H1 (cell line): ENCODE data around the gene ERVMER34-1.

Experiments
- POLR2A ChIP-seq, 2 experiments: IDR thresholded peaks; 1 replicate in 1 of 2; 2 replicates in 1 of 2; pipeline ENCODE4 v1.6.1; 2011; ENCODE audit warnings: low read depth in 2 of 2, low read length in 2 of 2, mild to moderate bottlenecking in 2 of 2; ENCODE audit errors: control extremely low read depth in 1 of 2
- YY1 ChIP-seq: IDR thresholded peaks from 2 replicates; pipeline ENCODE4 v1.6.1; 2011; ENCODE audit warnings: low read depth, mild to moderate bottlenecking, low read length

DNA sequence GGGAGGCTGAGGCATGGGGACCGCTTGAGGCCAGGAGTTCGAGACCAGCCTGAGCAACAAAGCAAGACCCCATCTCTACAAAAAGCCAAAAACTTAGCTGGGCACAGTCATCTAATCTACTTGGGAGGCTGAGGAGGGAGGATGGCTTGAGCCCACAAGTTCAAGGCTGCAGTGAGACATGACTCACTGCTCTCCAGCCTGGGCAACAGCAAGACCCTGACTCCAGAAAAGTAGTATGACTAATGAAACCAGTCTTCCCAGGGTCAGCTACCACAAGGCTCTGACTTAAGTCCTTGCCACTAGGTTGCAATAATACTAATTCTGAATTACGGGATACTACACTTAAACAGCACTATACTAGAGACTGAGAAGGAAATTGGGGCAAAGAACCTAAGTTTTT is 33.1 kb downstream of the ERVMER34-1 start:
- TF ChIP-seq YY1: no peak
- TF ChIP-seq POLR2A (IDR thresholded peaks at IDR 0.05; ENCODE audit: control extremely low read depth in 1 of 2, low read depth in 2 of 2, low read length in 2 of 2): peak in 1 of 2 experiments; percentile 31; a peak in 1 of 3 replicates
